Right renal cortex interstitium (tissue), 3 donors: ENCODE measurements around the gene TXNL4B. TPM values are rescaled to one million over a fixed set of nuclear protein-coding genes. Genes with fewer than 3 reads are reported as not detected.
A peak's percentile ranks its signal among the peaks of the same experiment; 100 is the strongest.

Source experiments
- DNase-seq, 3 donors: peaks; one replicate each; pipeline ENCODE4 v3.0.0-alpha.2; 2013; ENCODE audit warnings: low read depth in 3 of 3, low spot score in 2 of 3
- polyA plus RNA-seq, 3 donors: library from polyadenylated mRNA; unstranded; fragments of 120-200 nt; gene quantifications; one replicate each; pipeline ENCODE4 v1.2.1, GENCODE V29; 2013; ENCODE audit not compliant: insufficient read length in 3 of 3

Gene TXNL4B
- polyA plus RNA-seq, 3 donors = 19.1 to 24.2 (median 21.9) TPM

DNA sequence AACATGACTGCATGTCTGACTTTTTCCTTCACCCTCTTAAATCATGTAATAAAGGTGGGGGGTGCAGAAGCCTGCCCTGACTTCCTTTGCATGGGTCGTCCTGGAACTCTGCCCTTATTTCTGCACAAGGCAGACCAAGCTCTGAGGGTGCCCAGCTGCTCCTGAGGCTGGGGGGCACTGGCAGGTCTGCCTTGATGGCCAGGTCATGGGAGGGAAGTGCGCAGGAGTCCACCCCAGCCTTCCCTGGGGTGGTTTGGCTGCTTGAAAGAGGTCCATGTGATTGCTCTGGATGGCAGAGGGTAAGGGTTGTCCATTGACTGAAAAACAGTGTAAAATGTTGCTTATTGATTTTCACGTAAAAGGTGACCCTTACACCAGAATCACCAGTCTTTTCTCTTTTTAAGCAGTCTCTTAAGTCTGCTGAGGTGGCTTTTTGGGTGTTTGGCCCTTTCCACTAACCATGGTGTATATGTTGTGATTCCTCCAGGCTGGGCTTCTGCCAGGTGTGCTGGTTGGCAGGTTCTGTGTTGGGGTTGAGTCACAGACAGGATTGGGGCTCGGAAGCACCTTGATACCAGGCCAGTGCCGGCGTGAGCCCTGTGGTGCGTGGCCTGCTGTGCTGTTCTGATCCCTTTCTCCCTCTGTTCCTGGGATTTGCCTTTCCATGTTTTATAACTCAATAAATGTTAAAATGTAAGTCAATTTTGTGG is 19.6 kb upstream of the TXNL4B start:
- DNase-seq = no peak

GRCh38 chr16:72112452-72112792 is 19.0 kb upstream of the TXNL4B start:
- no peak for DNase-seq

GRCh38 chr16:72111657-72112451 is 18.4 kb upstream of the TXNL4B start:
- DNase-seq = no peak

GRCh38 chr16:72110662-72111615 is 17.5 kb upstream of the TXNL4B start:
- no peak for DNase-seq

GRCh38 chr16:72109966-72110530 is 16.6 kb upstream of the TXNL4B start:
- no peak for DNase-seq

- DNase-seq = no peak
These were observed 15.9 kb upstream of the TXNL4B start for GRCh38 chr16:72109300-72109699.

DNA sequence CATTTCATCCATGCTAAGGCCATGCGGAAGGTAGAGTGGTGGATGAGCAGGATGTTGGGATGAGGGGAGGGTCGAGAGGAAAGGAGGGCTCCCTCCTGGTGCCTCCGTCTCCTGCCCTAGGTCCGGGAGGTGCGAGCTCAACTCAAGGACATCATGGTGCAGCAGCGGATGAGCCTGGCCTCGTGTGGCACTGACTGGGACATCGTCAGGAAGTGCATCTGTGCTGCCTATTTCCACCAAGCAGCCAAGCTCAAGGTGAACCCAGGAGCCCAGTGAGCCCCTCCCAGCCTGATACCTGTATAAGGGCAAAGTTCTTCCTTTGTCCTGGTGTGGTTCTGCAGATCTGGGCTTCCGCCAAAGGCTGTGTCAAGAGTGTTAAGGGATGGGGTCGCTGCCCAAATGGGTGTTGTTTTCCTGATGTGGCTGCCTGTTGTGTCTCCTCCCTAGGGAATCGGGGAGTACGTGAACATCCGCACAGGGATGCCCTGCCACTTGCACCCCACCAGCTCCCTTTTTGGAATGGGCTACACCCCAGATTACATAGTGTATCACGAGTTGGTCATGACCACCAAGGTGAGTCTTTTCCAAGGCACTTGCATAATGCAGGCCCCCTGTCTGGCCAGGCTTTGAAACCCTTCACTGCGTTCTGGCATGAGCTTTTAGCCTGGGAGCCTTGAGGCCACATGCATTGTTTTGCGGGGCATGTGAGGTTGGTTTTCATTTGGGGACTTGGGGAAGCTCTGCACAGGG is 15.1 kb upstream of the TXNL4B start:
- no peak for DNase-seq

GRCh38 chr16:72107371-72107770 is 14.0 kb upstream of the TXNL4B start:
- DNase-seq = no peak

GRCh38 chr16:72105978-72106377 is 12.6 kb upstream of the TXNL4B start:
- no peak for DNase-seq

DNA sequence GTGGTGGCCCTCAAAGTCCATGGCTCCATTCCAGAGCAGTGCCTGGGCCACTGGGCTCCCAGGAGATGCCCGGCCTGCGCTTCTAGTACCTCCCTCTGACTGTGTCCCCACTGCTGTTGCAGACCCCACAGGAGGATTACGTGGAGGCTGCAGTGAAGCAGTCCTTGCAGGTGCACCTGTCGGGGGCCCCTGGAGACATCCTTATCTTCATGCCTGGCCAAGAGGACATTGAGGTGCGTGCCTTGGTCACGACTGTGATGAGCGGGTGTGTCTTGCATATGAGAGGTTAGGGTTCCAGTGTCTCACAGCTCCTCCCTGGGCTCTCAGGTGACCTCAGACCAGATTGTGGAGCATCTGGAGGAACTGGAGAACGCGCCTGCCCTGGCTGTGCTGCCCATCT is 11.5 kb upstream of the TXNL4B start:
- DNase-seq = no peak

- no peak for DNase-seq
These were observed 7.8 kb upstream of the TXNL4B start for GRCh38 chr16:72101195-72101594.

- peak in 2 of 3 donors; percentile 10 to 13 for DNase-seq
These were observed 6.0 kb upstream of the TXNL4B start for GRCh38 chr16:72099377-72099818.

DNA sequence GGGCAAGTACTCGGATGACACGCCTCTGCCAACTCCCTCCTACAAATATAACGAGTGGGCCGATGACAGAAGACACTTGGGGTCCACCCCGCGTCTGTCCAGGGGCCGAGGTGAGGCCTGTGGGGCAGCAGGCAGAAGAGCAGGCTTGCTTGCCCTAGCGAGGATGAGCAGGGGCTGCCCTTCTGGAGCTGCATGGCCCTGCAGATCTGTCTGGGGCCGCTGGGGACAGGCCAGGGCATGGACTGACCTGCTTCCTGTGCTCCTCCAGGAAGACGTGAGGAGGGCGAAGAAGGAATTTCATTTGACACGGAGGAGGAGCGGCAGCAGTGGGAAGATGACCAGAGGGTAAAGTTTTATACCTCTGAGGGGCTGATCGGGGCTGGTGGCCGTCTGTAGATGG is 5.5 kb upstream of the TXNL4B start:
- no peak for DNase-seq

GRCh38 chr16:72094266-72094610 is 818 bp upstream of the TXNL4B start:
- no peak for DNase-seq

GRCh38 chr16:72092832-72093447 is 480 bp downstream of the TXNL4B start:
- DNase-seq = peak in 1 of 3 donors; percentile 3

- no peak for DNase-seq
These were observed 2.2 kb downstream of the TXNL4B start for GRCh38 chr16:72091217-72091616.

- DNase-seq = no peak
These were observed 8.4 kb downstream of the TXNL4B start for GRCh38 chr16:72085002-72085401.

- DNase-seq = no peak
These were observed 9.0 kb downstream of the TXNL4B start for GRCh38 chr16:72084445-72084844.

- no peak for DNase-seq
These were observed 9.5 kb downstream of the TXNL4B start for GRCh38 chr16:72083778-72084404.
